PC-3 (cell line): ENCODE data around the gene FBXO41. TPM values are rescaled to one million over a fixed set of nuclear protein-coding genes. Genes with fewer than 3 reads are reported as not detected.

Experiments
- ATAC-seq: fragments of 200-7000 bp; cut with Tn5 transposase; 2 replicates; pipeline ENCODE4 v1.9.1; 2020; ENCODE audit warnings: mild to moderate bottlenecking, moderate library complexity
- BruUV-seq: library from RNA; stranded (reverse); fragments of 400-500 nt; replicated peaks from 2 replicates; lab custom pipeline; 2021; lab: Mats Ljungman, UMichigan
- CTCF ChIA-PET: fragments of 300-600 bp; sonication (Branson Sonifier 250); formaldehyde crosslinking; loops from one replicate; lab custom pipeline; 2022; ENCODE audit warnings: antibody characterized with exemption; lab: Charles Lee
- POLR2A ChIA-PET: fragments of 300-600 bp; sonication (Branson Sonifier 250); formaldehyde crosslinking; loops from one replicate; lab custom pipeline; 2022; ENCODE audit warnings: antibody characterized with exemption; ENCODE audit not compliant: unreplicated experiment; lab: Charles Lee
- DNase-seq: peaks from one replicate; pipeline ENCODE4 v3.0.0-alpha.2; 2015
- H2AFZ ChIP-seq: fragments of 300-600 bp; sonication (generic); 2 replicates; pipeline ENCODE4 v1.6.0; 2016; ENCODE audit warnings: antibody characterized with exemption, low read length
- H3F3A ChIP-seq: fragments of 300-600 bp; sonication (generic); one replicate; pipeline ENCODE4 v1.6.0; 2017; ENCODE audit warnings: antibody characterized with exemption, low read length, control low read depth, mild to moderate bottlenecking; ENCODE audit not compliant: unreplicated experiment
- H3K27ac ChIP-seq: fragments of 300-600 bp; sonication (generic); 2 replicates; pipeline ENCODE4 v1.5.1; 2016; ENCODE audit warnings: mild to moderate bottlenecking, low read length
- H3K27me3 ChIP-seq: fragments of 300-600 bp; sonication (generic); 2 replicates; pipeline ENCODE4 v1.6.1; 2016; ENCODE audit warnings: low read length, mixed read lengths
- H3K36me3 ChIP-seq: fragments of 300-600 bp; sonication (generic); 2 replicates; pipeline ENCODE4 v1.6.1; 2016; ENCODE audit warnings: low read depth, mixed run types, low read length, mixed read lengths
- H3K4me1 ChIP-seq: fragments of 300-600 bp; sonication (generic); 2 replicates; pipeline ENCODE4 v1.5.1; 2016; ENCODE audit warnings: low read length; ENCODE audit not compliant: insufficient read depth
- H3K4me2 ChIP-seq: fragments of 300-600 bp; sonication (generic); 2 replicates; pipeline ENCODE4 v1.6.0; 2016; ENCODE audit warnings: low read length
- H3K4me3 ChIP-seq: fragments of 300-600 bp; sonication (generic); 2 replicates; pipeline ENCODE4 v1.5.1; 2016; ENCODE audit warnings: mild to moderate bottlenecking, low read length, mixed read lengths
- H3K79me2 ChIP-seq: fragments of 300-600 bp; sonication (generic); 2 replicates; pipeline ENCODE4 v1.6.1; 2017; ENCODE audit warnings: low read length, mixed read lengths
- H3K9ac ChIP-seq: fragments of 300-600 bp; sonication (generic); 2 replicates; pipeline ENCODE4 v1.6.0; 2016; ENCODE audit warnings: mild to moderate bottlenecking, low read length
- H3K9me2 ChIP-seq: fragments of 300-600 bp; sonication (generic); replicated peaks from 2 replicates; pipeline ENCODE4 v1.6.1; 2016; ENCODE audit warnings: mixed run types, low read length, mixed read lengths
- H3K9me3 ChIP-seq: fragments of 300-600 bp; sonication (generic); 2 replicates; pipeline ENCODE4 v1.6.1; 2016; ENCODE audit warnings: low read length, mixed read lengths
- H4K20me1 ChIP-seq: fragments of 300-600 bp; sonication (generic); 2 replicates; pipeline ENCODE4 v1.6.1; 2016; ENCODE audit warnings: low read length, mixed read lengths
- CTCF ChIP-seq: fragments of 300-600 bp; sonication (generic); conservative IDR thresholded peaks from 2 replicates; pipeline ENCODE4 v1.5.1; 2017; ENCODE audit warnings: antibody characterized with exemption, low read depth, mild to moderate bottlenecking, low read length
- EZH2 ChIP-seq: fragments of 300-600 bp; sonication (generic); IDR thresholded peaks from one replicate; pipeline ENCODE4 v1.6.1; 2017; ENCODE audit warnings: antibody characterized with exemption, mild to moderate bottlenecking, low read length; ENCODE audit not compliant: unreplicated experiment
- EZH2phosphoT487 ChIP-seq: fragments of 300-600 bp; sonication (generic); IDR thresholded peaks from 2 replicates; pipeline ENCODE4 v1.6.1; 2018; ENCODE audit warnings: mild to moderate bottlenecking, antibody characterized with exemption, low read length, borderline replicate concordance
- intact Hi-C: fragments of 100-400 bp; cut with micrococcal nuclease; formaldehyde crosslinking; loops from 2 replicates; pipeline ENCODE4 v1.9.0; 2023
- total RNA-seq: library from RNA; depleted of rRNA; stranded (reverse); fragments of >200 nt; gene quantifications from 2 replicates; pipeline ENCODE4 v1.2.3, GENCODE V29; 2014

Gene FBXO41
- total RNA-seq, 1 experiment from 2014 or later, result 4.2 TPM

DNA sequence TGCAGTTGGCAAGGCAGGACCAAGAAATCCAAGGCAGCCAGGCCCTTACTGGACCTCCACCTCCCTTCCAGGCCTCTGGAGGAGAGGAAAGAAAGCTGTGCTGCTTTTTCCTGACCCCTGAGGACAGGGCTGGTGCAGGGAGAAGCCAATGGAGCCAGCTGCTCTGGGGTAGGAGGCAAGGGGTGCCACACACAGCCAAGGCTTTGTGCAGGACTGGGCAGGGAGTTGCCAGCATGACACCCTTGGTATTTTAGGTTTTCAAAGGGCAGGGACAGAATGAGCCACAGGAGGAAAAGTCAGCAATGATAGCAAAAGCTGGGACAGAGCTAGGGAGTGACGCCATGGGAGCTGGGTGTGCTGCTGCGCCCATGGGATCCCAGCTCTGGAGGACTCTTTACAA lies 27.3 kb downstream of the FBXO41 start:
- H3K9ac ChIP-seq, result no peak overlapping the region
- H3K36me3 ChIP-seq, result peaks cover 13% of the 10 kb centered on the region
- H3F3A ChIP-seq, result no peaks in the 10 kb centered on the region
- H3K4me1 ChIP-seq, result no peaks in the 10 kb centered on the region
- no peak for TF ChIP-seq EZH2phosphoT487
- TF ChIP-seq EZH2, result no peak
- no peak for TF ChIP-seq CTCF
- H3K27me3 ChIP-seq, result no peaks in the 10 kb centered on the region
- no peaks in the 10 kb centered on the region for H3K79me2 ChIP-seq
- no peaks in the 10 kb centered on the region for H3K9me2 ChIP-seq
- H3K4me2 ChIP-seq, result no peak overlapping the region
- no peak overlapping the region for H3K4me3 ChIP-seq
- no peak for ATAC-seq
- CTCF ChIA-PET, result interaction anchor here (0.5 kb wide), 1 partner anchor 34 kb away, joined by 11 read pairs; no protein-coding TSS in a partner anchor
- no peak for DNase-seq
- no peak overlapping the region for H2AFZ ChIP-seq
- no peak overlapping the region for H3K27ac ChIP-seq
- POLR2A ChIA-PET, result interaction anchor here (0.6 kb wide), 1 partner anchor 17 kb away, joined by 3 read pairs; no protein-coding TSS in a partner anchor
- H4K20me1 ChIP-seq, result no peaks in the 10 kb centered on the region
- BruUV-seq, result no TSS peak
- intact Hi-C loops, result no loop called here
- no peaks in the 10 kb centered on the region for H3K9me3 ChIP-seq

- Histone ChIP-seq H3K79me2 (no peaks in the 10 kb centered on the region), H2AFZ (no peak overlapping the region), H3K9me3 (no peaks in the 10 kb centered on the region), H3K9ac (no peak overlapping the region), H3K4me2 (no peak overlapping the region), H3K9me2 (no peaks in the 10 kb centered on the region), H3K4me1 (no peaks in the 10 kb centered on the region), H4K20me1 (no peaks in the 10 kb centered on the region), H3K27me3 (no peaks in the 10 kb centered on the region), H3F3A (no peaks in the 10 kb centered on the region), H3K4me3 (no peak overlapping the region), H3K27ac (no peak overlapping the region), H3K36me3 (peaks cover 13% of the 10 kb centered on the region)
- BruUV-seq, result no TSS peak
- no peak for TF ChIP-seq EZH2
- no peak for TF ChIP-seq EZH2phosphoT487
- TF ChIP-seq CTCF, result no peak
- intact Hi-C loops, result no loop called here
- DNase-seq (no peak), ATAC-seq (no peak)
- ChIA-PET POLR2A (no interaction called here), CTCF (no interaction called here)
These were observed 27.7 kb downstream of the FBXO41 start for GRCh38 chr2:73256618-73256922.

GRCh38 chr2:73255907-73256617 lies 28.2 kb downstream of the FBXO41 start:
- DNase-seq (no peak), ATAC-seq (no peak)
- CTCF ChIA-PET, result no interaction called here
- H3K4me2 ChIP-seq, result no peak overlapping the region
- no peaks in the 10 kb centered on the region for H4K20me1 ChIP-seq
- H3K79me2 ChIP-seq, result no peaks in the 10 kb centered on the region
- TSS peak; percentile 5 for BruUV-seq
- POLR2A ChIA-PET, result no interaction called here
- H3K36me3 ChIP-seq, result peaks cover 13% of the 10 kb centered on the region
- intact Hi-C loops, result no loop called here
- TF ChIP-seq CTCF (no peak), EZH2 (no peak), EZH2phosphoT487 (no peak)
- no peaks in the 10 kb centered on the region for H3K9me2 ChIP-seq
- no peak overlapping the region for H2AFZ ChIP-seq
- no peaks in the 10 kb centered on the region for H3K4me1 ChIP-seq
- no peak overlapping the region for H3K4me3 ChIP-seq
- no peaks in the 10 kb centered on the region for H3K27me3 ChIP-seq
- H3K9ac ChIP-seq, result no peak overlapping the region
- no peaks in the 10 kb centered on the region for H3K9me3 ChIP-seq
- no peak overlapping the region for H3K27ac ChIP-seq
- no peaks in the 10 kb centered on the region for H3F3A ChIP-seq
